HG02885 (cell line): ENCODE results near the gene CHRDL2.
"Not testable (repeated sequence)": the region's sequence is repeated elsewhere in the genome, so short reads cannot be mapped to it uniquely, and the experiment has no call there.

Experiments
- ATAC-seq: cut with Tn5 transposase; IDR thresholded peaks from one replicate; pipeline ENCODE4 v1.9.1; 2021; ENCODE audit warnings: mild to moderate bottlenecking; ENCODE audit not compliant: unreplicated experiment, poor library complexity

The CHRDL2 gene

GRCh38 chr11:74673693-74674360, 57.4 kb downstream of the CHRDL2 start:
- no peak for ATAC-seq

DNA sequence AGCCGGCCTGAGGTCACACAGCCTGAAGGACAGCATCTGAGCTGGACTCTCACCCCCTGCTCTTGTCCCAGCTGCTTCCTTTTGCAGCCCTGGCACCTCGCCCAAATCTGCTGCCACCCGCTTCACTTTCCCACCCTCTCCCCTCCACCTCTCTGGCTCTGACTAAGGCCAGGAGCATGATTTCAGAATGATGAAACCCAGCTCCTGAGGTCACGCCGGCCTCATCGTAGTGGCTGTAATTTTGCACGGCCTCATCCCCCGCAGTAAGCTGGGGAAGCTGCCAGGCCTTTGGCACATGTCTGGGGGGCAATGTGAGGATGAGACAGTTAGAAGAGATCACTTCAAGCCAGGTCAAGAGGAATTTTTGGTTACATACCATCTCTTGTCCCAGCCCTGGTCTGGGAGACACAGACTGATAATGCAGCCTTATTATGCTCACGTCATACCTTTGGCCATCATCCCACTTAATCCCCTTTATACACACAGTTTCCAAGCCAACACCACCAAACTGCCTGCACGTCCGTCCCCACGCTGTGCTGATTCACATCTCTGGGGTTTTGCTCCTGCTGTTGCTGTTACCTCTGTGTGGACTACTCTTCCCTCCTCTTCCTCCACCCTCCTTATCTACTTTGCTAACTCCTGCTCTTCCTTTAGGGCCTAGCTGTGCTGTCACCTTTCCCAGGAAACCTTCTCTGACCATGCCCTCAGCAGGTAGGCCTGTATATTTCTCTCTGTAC, 58.1 kb downstream of the CHRDL2 start:
- no peak for ATAC-seq

DNA sequence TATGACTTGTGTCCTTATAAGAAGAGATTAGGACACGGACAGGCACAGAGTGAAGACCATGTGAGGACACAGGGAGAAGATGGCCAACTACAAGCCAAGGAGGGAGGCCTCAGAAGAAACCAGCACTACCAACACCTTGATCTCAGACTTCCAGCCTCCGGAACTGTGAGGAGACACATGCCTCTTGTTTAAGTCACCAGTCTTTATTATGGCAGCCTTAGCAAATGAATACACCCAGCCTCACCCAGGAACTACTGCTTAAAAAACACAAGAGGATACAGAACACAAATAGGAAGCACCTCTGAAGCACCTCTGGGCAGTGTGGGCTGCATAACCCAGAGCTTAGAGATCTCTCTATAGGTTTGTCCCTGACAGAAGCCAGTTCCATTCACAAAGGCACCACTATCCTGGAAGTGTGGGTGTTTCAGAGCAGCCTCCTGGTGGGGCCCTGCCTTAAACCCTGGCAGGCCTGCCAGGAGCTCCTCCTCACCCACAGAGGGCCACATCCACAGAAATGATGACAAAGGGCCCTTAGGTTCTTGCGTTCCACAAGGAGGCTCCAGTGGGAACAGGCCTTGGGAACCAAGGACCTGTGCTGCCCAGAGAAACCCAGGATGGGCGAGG, 58.8 kb downstream of the CHRDL2 start:
- ATAC-seq = no peak

- ATAC-seq = no peak
Measured at GRCh38 chr11:74671520-74672196, 59.6 kb downstream of the CHRDL2 start.

GRCh38 chr11:74670171-74670570, 61.1 kb downstream of the CHRDL2 start:
- ATAC-seq = no peak

GRCh38 chr11:74669211-74670160, 61.7 kb downstream of the CHRDL2 start:
- ATAC-seq = no peak

DNA sequence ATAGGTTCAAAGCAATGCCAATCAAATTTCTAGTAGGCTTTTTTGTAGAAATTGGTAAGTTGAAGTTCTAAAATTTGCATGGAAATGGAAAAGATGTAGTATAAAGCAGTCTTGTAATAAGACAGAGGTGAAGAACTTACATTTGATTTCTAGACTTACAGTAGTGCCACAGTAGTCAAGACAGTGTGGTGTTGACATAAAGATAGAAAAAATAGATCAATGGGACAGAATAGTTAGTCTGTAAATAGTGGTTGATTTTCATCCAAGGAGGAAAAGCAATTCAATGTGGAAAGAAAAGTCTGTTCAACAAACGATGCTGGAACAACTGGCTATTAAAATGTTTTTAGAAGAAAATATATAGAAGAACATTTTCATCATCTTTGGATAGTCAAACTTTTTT, 67.9 kb downstream of the CHRDL2 start:
- no peak for ATAC-seq

- ATAC-seq = no peak
Measured at GRCh38 chr11:74662487-74663103, 68.6 kb downstream of the CHRDL2 start.

DNA sequence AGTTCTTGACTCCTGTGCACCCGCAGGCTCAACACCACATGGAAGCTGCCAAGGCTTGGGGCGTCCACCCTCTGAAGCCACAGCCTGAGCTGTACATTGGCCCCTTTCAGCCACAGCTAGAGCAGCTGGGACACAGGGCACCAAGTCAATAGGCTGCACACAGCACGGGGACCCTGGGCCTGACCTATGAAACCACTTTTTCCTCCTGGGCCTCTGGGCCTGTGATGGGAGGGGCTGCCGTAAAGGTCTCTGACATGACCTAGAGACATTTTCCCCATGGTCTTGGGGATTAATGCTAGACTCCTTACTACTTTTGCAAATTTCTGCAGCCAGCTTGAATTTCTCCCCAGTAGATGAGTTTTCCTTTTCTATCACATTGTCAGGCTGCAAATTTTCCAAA, 72.1 kb downstream of the CHRDL2 start:
- ATAC-seq = not testable (repeated sequence)

GRCh38 chr11:74654976-74655375, 76.2 kb downstream of the CHRDL2 start:
- no peak for ATAC-seq

GRCh38 chr11:74650498-74650897, 80.7 kb downstream of the CHRDL2 start:
- ATAC-seq = no peak

DNA sequence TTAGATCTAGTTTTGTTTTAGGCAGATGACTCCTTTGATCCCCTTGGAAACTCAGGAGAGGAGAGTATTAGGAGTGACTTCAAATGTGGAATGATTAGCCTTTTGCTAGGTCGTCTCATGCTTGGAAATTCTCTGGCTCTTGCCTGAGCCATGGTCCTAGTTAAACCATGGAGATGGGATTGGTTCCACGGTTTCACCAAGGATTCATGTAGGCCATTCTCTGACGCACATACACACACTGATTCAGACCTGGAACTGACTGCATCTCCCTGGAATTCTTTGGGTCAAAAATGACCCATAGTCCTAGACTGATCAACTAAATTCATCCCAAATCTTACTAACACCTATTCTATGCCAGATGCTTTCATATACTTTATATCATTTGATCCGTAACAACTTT, 82.3 kb downstream of the CHRDL2 start:
- no peak for ATAC-seq

DNA sequence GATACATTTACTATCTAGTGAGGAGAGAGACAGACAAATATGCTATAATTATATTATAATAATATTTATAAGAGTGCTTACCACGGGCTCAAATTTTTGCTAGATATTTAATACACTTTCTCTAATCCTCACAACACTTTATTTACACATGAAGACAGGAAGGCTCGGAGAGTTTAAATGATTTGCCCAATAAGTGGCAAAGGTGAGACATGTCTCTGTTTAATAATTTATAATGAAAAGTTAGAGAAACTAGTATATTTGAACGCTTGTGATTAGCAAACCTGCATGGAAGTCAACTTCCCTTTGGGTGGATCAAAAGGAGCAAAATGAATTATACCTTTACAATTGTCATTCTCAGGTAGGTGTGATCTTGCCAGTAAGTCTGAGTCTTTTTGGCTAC, 83.4 kb downstream of the CHRDL2 start:
- ATAC-seq = no peak

GRCh38 chr11:74647404-74647803, 83.8 kb downstream of the CHRDL2 start:
- ATAC-seq = no peak

DNA sequence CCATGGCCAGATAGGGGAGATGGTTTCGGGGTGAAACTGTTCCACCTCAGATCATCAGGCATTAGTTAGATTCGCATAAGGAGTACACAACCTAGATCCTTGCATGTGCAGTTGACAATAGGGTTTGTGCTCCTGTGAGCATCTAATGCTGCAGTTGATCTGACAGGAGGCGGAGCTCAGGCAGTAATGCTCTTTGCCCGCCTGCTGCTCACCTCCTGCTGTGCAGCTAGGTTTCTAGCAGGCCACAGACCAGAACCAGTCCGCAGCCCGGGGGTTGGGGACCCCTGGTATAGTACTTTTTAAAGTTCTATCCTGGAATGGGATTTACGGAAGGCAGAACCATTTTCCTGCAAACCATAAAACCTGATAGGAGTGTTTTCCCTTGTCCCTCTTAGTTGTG, 84.3 kb downstream of the CHRDL2 start:
- no peak for ATAC-seq
